ENCODE data around the gene PLA2G3. TPM values are rescaled to one million over a fixed set of nuclear protein-coding genes. Genes with fewer than 3 reads are reported as not detected.

The PLA2G3 gene
- total and polyA plus RNA-seq, 4 donors = 0.85 to 17.4 (median 8.2) TPM

DNA sequence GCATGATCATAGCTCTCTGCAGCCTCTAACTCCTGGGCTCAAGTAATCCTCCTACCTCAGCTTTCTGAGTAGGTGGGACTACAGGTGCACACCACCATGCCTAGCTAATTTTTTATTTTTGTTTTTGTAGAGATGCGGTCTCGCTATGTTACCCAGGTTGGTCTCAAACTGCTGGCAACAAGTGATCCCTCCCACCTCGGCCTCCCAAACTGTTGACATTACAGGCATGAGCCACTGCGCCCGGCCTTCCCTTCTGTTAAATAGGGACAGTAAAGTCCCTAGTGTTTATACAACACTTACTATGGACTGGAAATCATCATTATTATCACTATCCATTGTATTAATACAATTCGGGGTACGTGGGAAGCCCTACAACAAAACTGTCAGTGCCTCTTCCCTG is 45.6 kb downstream of the PLA2G3 start:
- TF ChIP-seq, protein P1, sequence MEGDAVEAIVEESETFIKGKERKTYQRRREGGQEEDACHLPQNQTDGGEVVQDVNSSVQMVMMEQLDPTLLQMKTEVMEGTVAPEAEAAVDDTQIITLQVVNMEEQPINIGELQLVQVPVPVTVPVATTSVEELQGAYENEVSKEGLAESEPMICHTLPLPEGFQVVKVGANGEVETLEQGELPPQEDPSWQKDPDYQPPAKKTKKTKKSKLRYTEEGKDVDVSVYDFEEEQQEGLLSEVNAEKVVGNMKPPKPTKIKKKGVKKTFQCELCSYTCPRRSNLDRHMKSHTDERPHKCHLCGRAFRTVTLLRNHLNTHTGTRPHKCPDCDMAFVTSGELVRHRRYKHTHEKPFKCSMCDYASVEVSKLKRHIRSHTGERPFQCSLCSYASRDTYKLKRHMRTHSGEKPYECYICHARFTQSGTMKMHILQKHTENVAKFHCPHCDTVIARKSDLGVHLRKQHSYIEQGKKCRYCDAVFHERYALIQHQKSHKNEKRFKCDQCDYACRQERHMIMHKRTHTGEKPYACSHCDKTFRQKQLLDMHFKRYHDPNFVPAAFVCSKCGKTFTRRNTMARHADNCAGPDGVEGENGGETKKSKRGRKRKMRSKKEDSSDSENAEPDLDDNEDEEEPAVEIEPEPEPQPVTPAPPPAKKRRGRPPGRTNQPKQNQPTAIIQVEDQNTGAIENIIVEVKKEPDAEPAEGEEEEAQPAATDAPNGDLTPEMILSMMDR (IDR thresholded peaks at IDR 0.05; ENCODE audit: control extremely low read depth, extremely low read depth) = no peak
- H3K27ac ChIP-seq (ENCODE audit: low read depth in 1 of 2, low read length in 1 of 2) = no peak overlapping the region
- WGBS, 2 donors = 96 to 97% methylated on average over 7 of the region's 7 CpGs
- H3K36me3 ChIP-seq (ENCODE audit: control insufficient read depth in 4 of 4, insufficient read depth in 4 of 4, low read length in 4 of 4) = peaks cover 4 to 77% (median 55%) of the 10 kb centered on the region in 4 donors
- H3K9me3 ChIP-seq (ENCODE audit: control insufficient read depth in 4 of 4, insufficient read depth in 3 of 4, low read length in 3 of 4) = no peaks in the 10 kb centered on the region
- no peak overlapping the region for H3K4me3 ChIP-seq
- no peaks in the 10 kb centered on the region for H3K27me3 ChIP-seq (ENCODE audit: control insufficient read depth in 3 of 3, insufficient read depth in 3 of 3, low read length in 2 of 3)
- no peak for ATAC-seq (ENCODE audit: insufficient read depth, low FRiP score)
- no peak overlapping the region for H3K9ac ChIP-seq (ENCODE audit: insufficient read depth in 1 of 2, low read length in 2 of 2)
- no peaks in the 10 kb centered on the region for H3K4me1 ChIP-seq (ENCODE audit: control insufficient read depth in 5 of 5, insufficient read depth in 5 of 5, low read length in 5 of 5)
- DNase-seq = no peak

GRCh38 chr22:31094021-31094551 is 46.2 kb downstream of the PLA2G3 start:
- H3K27ac ChIP-seq (ENCODE audit: low read depth in 1 of 2, low read length in 1 of 2) = peak overlapping the region in 1 of 2 donors; percentile 86

DNA sequence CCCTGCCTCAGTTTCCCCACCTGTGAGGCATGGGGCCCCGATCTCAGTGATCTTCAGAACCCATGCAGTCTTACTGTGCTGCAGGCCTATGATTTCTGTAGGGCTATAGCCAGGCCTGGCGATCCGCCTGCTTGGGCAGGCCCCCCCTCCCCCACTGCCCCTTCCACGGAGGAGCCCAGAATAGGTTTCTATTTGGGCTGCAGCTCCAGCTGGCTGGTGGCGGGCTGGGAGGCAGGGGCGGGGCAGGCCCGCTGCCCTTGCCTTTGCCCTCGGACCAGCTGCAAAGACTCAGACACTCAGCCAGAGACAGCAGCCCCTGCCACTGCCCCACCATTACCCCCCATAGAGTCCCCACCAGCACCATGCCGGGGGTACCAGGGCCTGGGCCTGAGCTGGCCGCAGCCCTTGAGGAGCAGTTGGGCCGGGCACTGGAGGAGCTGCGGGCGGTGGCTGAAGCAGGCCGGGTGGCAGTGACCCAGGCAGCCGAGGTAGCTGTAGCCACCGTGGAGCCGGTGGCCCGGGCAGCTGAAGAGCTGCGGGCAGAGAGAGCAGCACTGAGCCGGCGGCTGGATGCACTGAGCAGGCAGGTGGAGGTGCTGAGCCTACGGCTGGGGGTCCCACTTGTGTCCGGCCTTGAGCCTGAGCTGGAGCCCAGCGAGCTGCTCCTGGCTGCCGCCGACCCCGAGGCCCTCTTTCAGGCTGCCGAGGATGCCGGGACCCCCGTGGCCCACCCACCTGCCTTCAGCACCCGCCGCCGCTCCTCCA is 47.0 kb downstream of the PLA2G3 start:
- Histone ChIP-seq H3K36me3 (ENCODE audit: control insufficient read depth in 4 of 4, insufficient read depth in 4 of 4, low read length in 4 of 4) (peaks cover 3 to 81% (median 57%) of the 10 kb centered on the region in 4 donors), H3K9me3 (ENCODE audit: control insufficient read depth in 4 of 4, insufficient read depth in 3 of 4, low read length in 3 of 4) (no peaks in the 10 kb centered on the region), H3K4me1 (ENCODE audit: control insufficient read depth in 5 of 5, insufficient read depth in 5 of 5, low read length in 5 of 5) (no peaks in the 10 kb centered on the region), H3K27ac (ENCODE audit: low read depth in 1 of 2, low read length in 1 of 2) (peak overlapping the region in 1 of 2 donors; percentile 86), H3K4me3 (no peak overlapping the region), H3K27me3 (ENCODE audit: control insufficient read depth in 3 of 3, insufficient read depth in 3 of 3, low read length in 2 of 3) (no peaks in the 10 kb centered on the region), H3K9ac (ENCODE audit: insufficient read depth in 1 of 2, low read length in 2 of 2) (no peak overlapping the region)
- 92 to 95% methylated on average over 28 to 33 of the region's 33 CpGs for WGBS, 2 donors
- TF ChIP-seq, protein P1 (IDR thresholded peaks at IDR 0.05; ENCODE audit: control extremely low read depth, extremely low read depth) = no peak
- DNase-seq = no peak
- no peak for ATAC-seq (ENCODE audit: insufficient read depth, low FRiP score)

More at GRCh38 chr22:31094021-31094551, 46.2 kb downstream of the PLA2G3 start:
- TF ChIP-seq, protein P1 (IDR thresholded peaks at IDR 0.05; ENCODE audit: control extremely low read depth, extremely low read depth) = no peak
- Histone ChIP-seq H3K4me3 (no peak overlapping the region), H3K27me3 (ENCODE audit: control insufficient read depth in 3 of 3, insufficient read depth in 3 of 3, low read length in 2 of 3) (no peaks in the 10 kb centered on the region), H3K36me3 (ENCODE audit: control insufficient read depth in 4 of 4, insufficient read depth in 4 of 4, low read length in 4 of 4) (peaks cover 3 to 77% (median 57%) of the 10 kb centered on the region in 4 donors), H3K9ac (ENCODE audit: insufficient read depth in 1 of 2, low read length in 2 of 2) (no peak overlapping the region), H3K4me1 (ENCODE audit: control insufficient read depth in 5 of 5, insufficient read depth in 5 of 5, low read length in 5 of 5) (no peaks in the 10 kb centered on the region), H3K9me3 (ENCODE audit: control insufficient read depth in 4 of 4, insufficient read depth in 3 of 4, low read length in 3 of 4) (no peaks in the 10 kb centered on the region)
- WGBS, 2 donors = 74 to 89% methylated on average over 5 of the region's 5 CpGs
- no peak for DNase-seq
- no peak for ATAC-seq (ENCODE audit: insufficient read depth, low FRiP score)

Measured in lung (tissue), 12 donors.